ENCODE measurements around the gene EML1.

The EML1 gene

GRCh38 chr14:99793213-99794150, at the start of gene EML1:
Gene EML1, plus strand, starts transcription at chr14:99793413. Its CDS starts 64 bp downstream, at chr14:99793477.
- peak; percentile 91 for DNase-seq (ENCODE audit: low spot score)

GRCh38 chr14:99744199-99744872, 48.9 kb upstream of the EML1 start:
- DNase-seq (ENCODE audit: low spot score) = no peak

GRCh38 chr14:99744873-99745224, 48.4 kb upstream of the EML1 start:
- no peak for DNase-seq (ENCODE audit: low spot score)

- no peak for DNase-seq (ENCODE audit: low spot score)
Observed at GRCh38 chr14:99745307-99745951, 47.8 kb upstream of the EML1 start.

GRCh38 chr14:99747167-99747566, 46.0 kb upstream of the EML1 start:
- DNase-seq (ENCODE audit: low spot score) = no peak

- no peak for DNase-seq (ENCODE audit: low spot score)
Observed at GRCh38 chr14:99747582-99748330, 45.5 kb upstream of the EML1 start.

GRCh38 chr14:99748529-99748928, 44.7 kb upstream of the EML1 start:
- no peak for DNase-seq (ENCODE audit: low spot score)

- no peak for DNase-seq (ENCODE audit: low spot score)
Observed at GRCh38 chr14:99749142-99749541, 44.1 kb upstream of the EML1 start.

- DNase-seq (ENCODE audit: low spot score) = no peak
Observed at GRCh38 chr14:99749763-99750715, 43.2 kb upstream of the EML1 start.

GRCh38 chr14:99750746-99751450, 42.3 kb upstream of the EML1 start:
- no peak for DNase-seq (ENCODE audit: low spot score)

- no peak for DNase-seq (ENCODE audit: low spot score)
Observed at GRCh38 chr14:99751539-99752485, 41.4 kb upstream of the EML1 start.

- DNase-seq (ENCODE audit: low spot score) = no peak
Observed at GRCh38 chr14:99752486-99753121, 40.6 kb upstream of the EML1 start.

GRCh38 chr14:99753225-99754140, 39.7 kb upstream of the EML1 start:
- DNase-seq (ENCODE audit: low spot score) = no peak

- DNase-seq (ENCODE audit: low spot score) = peak; percentile 63
Observed at GRCh38 chr14:99754141-99755067, 38.8 kb upstream of the EML1 start.

- no peak for DNase-seq (ENCODE audit: low spot score)
Observed at GRCh38 chr14:99755068-99755405, 38.2 kb upstream of the EML1 start.
